Measurements from ENCODE around the gene PTPRG.

DNA sequence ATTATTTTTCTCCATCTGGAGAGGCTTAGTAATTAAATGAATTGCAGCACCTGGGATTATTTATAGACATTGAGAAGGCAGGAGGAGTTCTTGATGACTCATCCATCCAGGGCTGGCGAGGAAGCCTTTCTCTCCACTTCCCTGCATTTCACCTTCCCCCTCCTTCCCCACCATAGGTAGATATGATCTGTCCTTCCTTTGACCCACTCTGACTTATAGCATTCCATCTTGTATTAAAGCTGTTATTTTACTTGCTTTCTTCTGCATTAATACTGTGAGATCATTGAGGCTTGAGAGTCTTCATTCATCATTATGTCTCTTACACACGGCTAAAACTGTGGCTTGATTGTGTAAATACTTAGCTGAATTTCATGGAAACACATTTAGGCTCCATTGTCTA, 523.2 kb downstream of the PTPRG start:
- TF ChIP-seq, protein P1, sequence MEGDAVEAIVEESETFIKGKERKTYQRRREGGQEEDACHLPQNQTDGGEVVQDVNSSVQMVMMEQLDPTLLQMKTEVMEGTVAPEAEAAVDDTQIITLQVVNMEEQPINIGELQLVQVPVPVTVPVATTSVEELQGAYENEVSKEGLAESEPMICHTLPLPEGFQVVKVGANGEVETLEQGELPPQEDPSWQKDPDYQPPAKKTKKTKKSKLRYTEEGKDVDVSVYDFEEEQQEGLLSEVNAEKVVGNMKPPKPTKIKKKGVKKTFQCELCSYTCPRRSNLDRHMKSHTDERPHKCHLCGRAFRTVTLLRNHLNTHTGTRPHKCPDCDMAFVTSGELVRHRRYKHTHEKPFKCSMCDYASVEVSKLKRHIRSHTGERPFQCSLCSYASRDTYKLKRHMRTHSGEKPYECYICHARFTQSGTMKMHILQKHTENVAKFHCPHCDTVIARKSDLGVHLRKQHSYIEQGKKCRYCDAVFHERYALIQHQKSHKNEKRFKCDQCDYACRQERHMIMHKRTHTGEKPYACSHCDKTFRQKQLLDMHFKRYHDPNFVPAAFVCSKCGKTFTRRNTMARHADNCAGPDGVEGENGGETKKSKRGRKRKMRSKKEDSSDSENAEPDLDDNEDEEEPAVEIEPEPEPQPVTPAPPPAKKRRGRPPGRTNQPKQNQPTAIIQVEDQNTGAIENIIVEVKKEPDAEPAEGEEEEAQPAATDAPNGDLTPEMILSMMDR (IDR thresholded peaks at IDR 0.05; ENCODE audit: low read depth, low read length): no peak
- no peak for TF ChIP-seq EZH2phosphoT487 (IDR thresholded peaks at IDR 0.05; ENCODE audit: low read depth)

Measured in OCI-LY3 (cell line).